ENCODE measurements around the gene IGF1R.

IGF1R gene

GRCh38 chr15:98753726-98754656 lies 105.7 kb downstream of the IGF1R start:
- DNase-seq, result no peak

- DNase-seq, result no peak
These were observed 106.3 kb downstream of the IGF1R start for GRCh38 chr15:98754657-98755022.

- no peak for DNase-seq
These were observed 106.8 kb downstream of the IGF1R start for GRCh38 chr15:98755138-98755537.

GRCh38 chr15:98755781-98756180 lies 107.4 kb downstream of the IGF1R start:
- no peak for DNase-seq

- no peak for DNase-seq
These were observed 109.9 kb downstream of the IGF1R start for GRCh38 chr15:98758224-98758623.

GRCh38 chr15:98759277-98759676 lies 110.9 kb downstream of the IGF1R start:
- DNase-seq, result no peak

GRCh38 chr15:98760112-98760826 lies 111.9 kb downstream of the IGF1R start:
- DNase-seq, result no peak

- DNase-seq, result no peak
These were observed 112.6 kb downstream of the IGF1R start for GRCh38 chr15:98760975-98761374.

GRCh38 chr15:98763179-98763578 lies 114.8 kb downstream of the IGF1R start:
- no peak for DNase-seq

- no peak for DNase-seq
These were observed 116.0 kb downstream of the IGF1R start for GRCh38 chr15:98764291-98764690.

- DNase-seq, result no peak
These were observed 117.3 kb downstream of the IGF1R start for GRCh38 chr15:98765610-98766009.

- DNase-seq, result no peak
These were observed 119.4 kb downstream of the IGF1R start for GRCh38 chr15:98767692-98768091.

GRCh38 chr15:98769867-98770266 lies 121.5 kb downstream of the IGF1R start:
- no peak for DNase-seq

- DNase-seq, result no peak
These were observed 122.6 kb downstream of the IGF1R start for GRCh38 chr15:98770984-98771383.

- no peak for DNase-seq
These were observed 123.2 kb downstream of the IGF1R start for GRCh38 chr15:98771541-98771940.

- no peak for DNase-seq
These were observed 124.6 kb downstream of the IGF1R start for GRCh38 chr15:98772895-98773294.

- no peak for DNase-seq
These were observed 125.3 kb downstream of the IGF1R start for GRCh38 chr15:98773616-98774015.

- DNase-seq, result no peak
These were observed 126.6 kb downstream of the IGF1R start for GRCh38 chr15:98774756-98775497.

GRCh38 chr15:98775498-98776230 lies 127.3 kb downstream of the IGF1R start:
- no peak for DNase-seq

GRCh38 chr15:98776607-98777281 lies 128.4 kb downstream of the IGF1R start:
- no peak for DNase-seq

- no peak for DNase-seq
These were observed 129.1 kb downstream of the IGF1R start for GRCh38 chr15:98777426-98777825.
